HFF-Myc (cell line): ENCODE results near the gene KRTAP16-1.

Experiments used
- DNase-seq: peaks from one replicate; pipeline ENCODE4 v3.0.0-alpha.2; 2011; ENCODE audit warnings: low read depth; ENCODE audit errors: extremely low read depth
- H3K4me3 ChIP-seq: replicated peaks from 2 replicates; pipeline ENCODE4 v1.5.1; 2011; ENCODE audit warnings: low read depth, mild to moderate bottlenecking, control low read depth, low read length
- CTCF ChIP-seq: IDR thresholded peaks from 2 replicates; pipeline ENCODE4 v1.5.1; 2012; ENCODE audit warnings: mild to moderate bottlenecking, low read depth, low read length, control low read depth; ENCODE audit errors: missing control alignments

Gene KRTAP16-1

GRCh38 chr17:41329279-41329948 is 20.3 kb upstream of the KRTAP16-1 start:
- peak; percentile 54 for DNase-seq
- peak; percentile 91 for TF ChIP-seq CTCF
- no peak overlapping the region for H3K4me3 ChIP-seq

- DNase-seq = no peak
- H3K4me3 ChIP-seq = no peak overlapping the region
- no peak for TF ChIP-seq CTCF
Observed at GRCh38 chr17:41328207-41328606, 19.1 kb upstream of the KRTAP16-1 start.

GRCh38 chr17:41327411-41328120 is 18.5 kb upstream of the KRTAP16-1 start:
- no peak for TF ChIP-seq CTCF
- no peak for DNase-seq
- H3K4me3 ChIP-seq = no peak overlapping the region

GRCh38 chr17:41326173-41327145 is 17.4 kb upstream of the KRTAP16-1 start:
- no peak for TF ChIP-seq CTCF
- no peak for DNase-seq

GRCh38 chr17:41325611-41326010 is 16.5 kb upstream of the KRTAP16-1 start:
- no peak overlapping the region for H3K4me3 ChIP-seq
- TF ChIP-seq CTCF = no peak
- no peak for DNase-seq

More at GRCh38 chr17:41326173-41327145, 17.4 kb upstream of the KRTAP16-1 start:
- H3K4me3 ChIP-seq = no peak overlapping the region

- DNase-seq = no peak
- no peak overlapping the region for H3K4me3 ChIP-seq
- no peak for TF ChIP-seq CTCF
Observed at GRCh38 chr17:41325126-41325525, 16.0 kb upstream of the KRTAP16-1 start.
